ENCODE data around the gene GFPT2.

GRCh38 chr5:180311216-180311615, 41.9 kb downstream of the GFPT2 start:
- TF ChIP-seq POLR2AphosphoS5 (IDR thresholded peaks at IDR 0.05; ENCODE audit: borderline replicate concordance, low read depth, low read length) (no peak), EZH2 (IDR thresholded peaks at IDR 0.05) (no peak), FOXP2 (optimal IDR thresholded peaks at IDR 0.05; ENCODE audit: control extremely low read depth, extremely low read length, insufficient read depth) (no peak)

Data from SK-N-MC (cell line).